GM13977 (cell line): ENCODE data around the gene MAST4.
A peak's percentile ranks its signal among the peaks of the same experiment; 100 is the strongest.

Experiments used
- DNase-seq: peaks from one replicate; pipeline ENCODE4 v3.0.0; 2012; ENCODE audit warnings: low spot score
- in situ Hi-C: fragments of 300-500 bp; cut with MboI; formaldehyde crosslinking; loops from one replicate; pipeline ENCODE4 v1.12.0; 2022; ENCODE audit warnings: low sequenced_read_pairs, low pct_unique_long_range_greater_than_20kb, mixed read lengths, inconsistent platforms; ENCODE audit not compliant: unreplicated experiment
- TF ChIP-seq, protein P1 (sequence below): IDR thresholded peaks from 2 replicates; pipeline ENCODE4 v1.5.1; 2012; ENCODE audit warnings: mild to moderate bottlenecking, control low read depth; ENCODE audit not compliant: insufficient read depth; ENCODE audit errors: extremely low read depth, missing control alignments

Gene MAST4

DNA sequence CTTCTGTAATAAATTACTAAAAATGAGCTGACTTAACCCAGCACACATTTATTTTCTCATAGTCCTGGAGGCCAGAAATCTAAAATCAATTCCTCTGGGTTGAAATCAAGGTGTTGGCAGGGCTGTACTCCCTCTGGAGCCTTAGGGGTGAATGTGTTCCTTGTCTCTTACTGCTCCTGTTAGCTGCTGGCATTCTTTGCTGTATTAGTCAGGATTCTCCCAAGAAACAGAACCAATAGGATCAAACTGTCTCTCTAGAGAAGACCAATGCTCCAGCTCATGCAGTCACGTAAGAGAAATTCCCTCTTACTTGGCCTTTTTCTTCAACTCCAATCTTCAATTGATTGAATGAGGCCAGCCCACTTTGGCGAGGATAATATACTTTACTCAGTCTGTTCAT lies 615.7 kb downstream of the MAST4 start:
- TF ChIP-seq, protein P1, sequence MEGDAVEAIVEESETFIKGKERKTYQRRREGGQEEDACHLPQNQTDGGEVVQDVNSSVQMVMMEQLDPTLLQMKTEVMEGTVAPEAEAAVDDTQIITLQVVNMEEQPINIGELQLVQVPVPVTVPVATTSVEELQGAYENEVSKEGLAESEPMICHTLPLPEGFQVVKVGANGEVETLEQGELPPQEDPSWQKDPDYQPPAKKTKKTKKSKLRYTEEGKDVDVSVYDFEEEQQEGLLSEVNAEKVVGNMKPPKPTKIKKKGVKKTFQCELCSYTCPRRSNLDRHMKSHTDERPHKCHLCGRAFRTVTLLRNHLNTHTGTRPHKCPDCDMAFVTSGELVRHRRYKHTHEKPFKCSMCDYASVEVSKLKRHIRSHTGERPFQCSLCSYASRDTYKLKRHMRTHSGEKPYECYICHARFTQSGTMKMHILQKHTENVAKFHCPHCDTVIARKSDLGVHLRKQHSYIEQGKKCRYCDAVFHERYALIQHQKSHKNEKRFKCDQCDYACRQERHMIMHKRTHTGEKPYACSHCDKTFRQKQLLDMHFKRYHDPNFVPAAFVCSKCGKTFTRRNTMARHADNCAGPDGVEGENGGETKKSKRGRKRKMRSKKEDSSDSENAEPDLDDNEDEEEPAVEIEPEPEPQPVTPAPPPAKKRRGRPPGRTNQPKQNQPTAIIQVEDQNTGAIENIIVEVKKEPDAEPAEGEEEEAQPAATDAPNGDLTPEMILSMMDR = no peak
- DNase-seq = no peak
- in situ Hi-C loops = loop anchor here (5.0 to 25.0 kb wide), 2 partner anchors 50 to 225 kb away; no protein-coding TSS in a partner anchor

DNA sequence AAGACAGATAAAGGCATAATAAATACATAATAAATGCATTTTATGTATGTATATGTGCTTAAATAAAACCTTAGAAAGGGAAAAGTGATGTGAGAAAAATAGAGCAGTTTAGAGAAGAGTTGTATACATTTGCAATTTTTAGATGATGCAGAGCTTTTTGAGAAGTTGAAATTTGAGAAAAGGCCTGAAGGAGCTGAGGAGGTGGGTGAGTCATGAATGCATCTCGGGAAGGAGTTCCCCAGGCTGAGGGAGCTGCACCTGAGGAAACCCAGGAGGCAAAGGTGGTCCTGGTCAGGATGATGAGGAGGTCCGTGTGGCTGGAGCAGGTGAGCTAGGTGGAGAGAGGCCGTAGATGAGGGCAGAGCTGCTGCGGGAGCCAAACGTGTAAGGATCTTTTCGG lies 617.8 kb downstream of the MAST4 start:
- in situ Hi-C loops = loop anchor here (5.0 to 25.0 kb wide), 2 partner anchors 52 to 227 kb away; no protein-coding TSS in a partner anchor

DNA sequence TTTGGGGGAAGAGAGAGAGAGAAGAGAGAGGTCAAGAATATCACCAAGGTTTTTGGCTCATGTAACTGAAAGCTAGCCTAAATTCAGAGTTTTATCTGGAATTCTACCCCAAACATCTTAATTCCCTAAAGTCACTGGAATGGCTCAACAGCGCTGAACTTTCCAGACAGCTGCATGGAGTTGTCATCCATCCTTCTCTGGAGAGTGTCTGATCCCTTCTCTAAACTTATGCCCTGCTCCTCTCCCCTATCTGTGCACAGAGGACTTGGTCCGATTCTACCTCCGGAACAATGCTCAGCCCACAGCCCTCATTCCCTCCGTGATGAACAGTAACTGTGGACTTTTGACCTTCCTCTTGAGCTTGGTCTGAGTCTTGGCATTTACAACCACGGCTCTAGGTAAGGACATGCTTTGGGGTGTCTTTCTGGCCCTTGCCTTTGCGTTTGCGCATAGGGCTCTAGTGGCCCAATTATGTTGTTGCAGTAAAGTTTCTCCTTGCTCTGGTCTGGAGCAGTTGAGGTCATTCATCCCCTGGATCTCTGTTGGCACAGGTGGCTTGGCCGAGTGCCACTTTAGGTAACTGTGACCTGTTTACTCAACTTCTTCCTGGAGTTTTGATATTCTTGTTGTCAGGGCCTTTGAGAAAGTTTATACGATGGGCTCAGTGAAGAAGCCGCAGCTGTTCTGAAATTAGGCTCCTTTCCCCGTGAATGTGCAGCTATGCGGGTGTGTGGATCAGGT lies 618.7 kb downstream of the MAST4 start:
- in situ Hi-C loops = loop anchor here (5.0 to 25.0 kb wide), 2 partner anchors 53 to 228 kb away; no protein-coding TSS in a partner anchor
- no peak for DNase-seq
- TF ChIP-seq, protein P1 = no peak

More for the DNA sequence above, 617.8 kb downstream of the MAST4 start:
- TF ChIP-seq, protein P1 = no peak
- no peak for DNase-seq

DNA sequence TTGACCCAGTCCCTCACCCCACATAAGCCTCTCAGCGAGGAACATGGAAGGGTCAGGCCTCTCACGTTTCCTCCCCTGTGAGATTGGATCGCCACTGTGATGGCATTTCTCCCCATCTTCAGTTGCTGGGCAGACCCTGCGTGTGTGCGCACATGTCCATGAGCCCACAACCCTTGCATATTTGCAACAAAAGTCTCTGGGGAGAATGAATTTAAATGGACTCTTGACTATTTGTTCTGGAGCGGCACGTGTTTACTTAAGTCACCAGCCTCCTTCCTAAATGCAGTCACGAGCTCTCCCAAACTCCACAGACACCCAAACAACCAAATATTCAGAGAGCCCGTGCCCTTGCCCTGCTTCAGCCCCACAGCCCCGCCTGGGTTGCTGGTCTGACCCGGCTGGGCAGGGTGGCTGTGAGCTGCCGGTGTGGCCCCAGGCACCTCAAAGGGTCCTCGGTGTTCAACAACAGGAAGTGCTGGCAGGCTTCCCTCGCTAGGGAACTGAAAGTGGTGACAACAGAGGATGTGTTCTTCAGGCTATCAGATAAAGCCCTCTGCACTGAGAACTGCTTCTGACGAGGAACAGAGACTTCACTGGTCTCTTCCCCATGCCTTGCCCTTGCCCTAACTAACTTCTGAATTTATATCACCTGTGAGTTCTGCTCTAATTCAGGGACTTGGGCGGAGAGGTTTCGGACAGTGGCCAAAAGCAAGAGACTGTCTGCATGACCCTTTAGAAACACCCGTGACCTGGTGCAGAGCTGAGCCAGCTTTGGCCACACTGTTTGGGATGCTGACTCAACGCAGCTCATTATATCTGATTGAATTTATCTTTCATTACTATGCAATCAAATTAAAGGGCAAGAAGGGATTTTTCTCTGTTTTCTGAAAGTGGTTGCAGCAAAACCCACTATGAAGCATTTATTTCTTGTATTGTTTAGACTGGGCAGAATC lies 619.6 kb downstream of the MAST4 start:
- in situ Hi-C loops = loop anchor here (25.0 kb wide), 1 partner anchor 228 kb away; no protein-coding TSS in a partner anchor
- TF ChIP-seq, protein P1 = no peak

DNA sequence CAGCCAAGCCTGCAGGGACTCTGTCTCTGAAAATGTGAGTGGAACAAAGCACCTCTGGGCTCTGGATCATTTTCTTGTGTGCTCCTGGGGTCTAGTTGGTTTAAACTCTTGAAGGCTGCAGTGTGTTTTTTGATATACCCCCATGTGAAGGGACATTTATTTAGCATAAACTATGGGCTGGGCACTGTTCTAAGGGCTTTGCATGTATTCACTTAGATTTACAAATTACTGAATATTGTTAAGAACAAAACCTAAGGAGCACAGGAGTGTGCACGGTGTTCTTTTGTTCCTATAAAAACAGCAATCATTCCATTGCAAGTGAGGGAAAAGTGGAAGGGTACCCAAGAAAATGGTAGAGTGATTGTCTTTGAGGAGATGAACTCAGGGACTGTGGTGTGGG lies 620.4 kb downstream of the MAST4 start:
- TF ChIP-seq, protein P1 = no peak

More for the DNA sequence above, 619.6 kb downstream of the MAST4 start:
- DNase-seq = peak; percentile 62

More for the DNA sequence above, 620.4 kb downstream of the MAST4 start:
- no peak for DNase-seq
- in situ Hi-C loops = loop anchor here (25.0 kb wide), 1 partner anchor 229 kb away; no protein-coding TSS in a partner anchor
